Measurements from ENCODE around the gene PAX7. TPM values are rescaled to one million over a fixed set of nuclear protein-coding genes. Genes with fewer than 3 reads are reported as not detected.

Gene PAX7
- total and polyA plus RNA-seq, 8 donors = not detected

GRCh38 chr1:18773753-18774152 is 143.1 kb downstream of the PAX7 start:
- TF ChIP-seq POLR2AphosphoS5 (IDR thresholded peaks at IDR 0.05) (no peak), POLR2A (IDR thresholded peaks at IDR 0.05) (no peak), EP300 (IDR thresholded peaks at IDR 0.05) (no peak), CTCF (IDR thresholded peaks at IDR 0.05) (no peak)
- Histone ChIP-seq H3K4me1 (no peaks in the 10 kb centered on the region), H3K9me3 (peaks cover 0 to 4% (median 0%) of the 10 kb centered on the region in 4 donors), H3K27me3 (peaks cover 6 to 96% (median 30%) of the 10 kb centered on the region in 3 donors), H3K4me3 (no peak overlapping the region), H3K36me3 (no peaks in the 10 kb centered on the region), H3K27ac (no peak overlapping the region)
- WGBS, 5 donors = 77 to 87% (median 81%) methylated on average over 9 of the region's 9 CpGs
- intact Hi-C loops (cut with DNase I; ENCODE audit: low total_unique reads) = no loop called here
- no peak for DNase-seq

- H3K27ac ChIP-seq = no peak overlapping the region
- no peaks in the 10 kb centered on the region for H3K9me3 ChIP-seq
- TF ChIP-seq POLR2A (IDR thresholded peaks at IDR 0.05) (no peak), CTCF (IDR thresholded peaks at IDR 0.05) (no peak), EP300 (IDR thresholded peaks at IDR 0.05) (no peak), POLR2AphosphoS5 (IDR thresholded peaks at IDR 0.05) (no peak)
- no peak overlapping the region for H3K4me3 ChIP-seq
- H3K27me3 ChIP-seq = peaks cover 6 to 81% (median 29%) of the 10 kb centered on the region in 3 donors
- WGBS, 5 donors = 80 to 100% (median 88%) methylated on average over 1 of the region's 1 CpG
- no peak for DNase-seq
- H3K4me1 ChIP-seq = no peaks in the 10 kb centered on the region
- intact Hi-C loops (cut with DNase I; ENCODE audit: low total_unique reads) = no loop called here
- no peaks in the 10 kb centered on the region for H3K36me3 ChIP-seq
Observed at GRCh38 chr1:18775341-18775740, 144.7 kb downstream of the PAX7 start.

- Histone ChIP-seq H3K4me1 (no peaks in the 10 kb centered on the region), H3K27me3 (peaks cover 6 to 68% (median 25%) of the 10 kb centered on the region in 3 donors), H3K27ac (no peak overlapping the region), H3K36me3 (no peaks in the 10 kb centered on the region), H3K9me3 (no peaks in the 10 kb centered on the region), H3K4me3 (no peak overlapping the region)
- no peak for TF ChIP-seq EP300 (IDR thresholded peaks at IDR 0.05)
- TF ChIP-seq POLR2AphosphoS5 (IDR thresholded peaks at IDR 0.05) = no peak
- TF ChIP-seq POLR2A (IDR thresholded peaks at IDR 0.05) = no peak
- intact Hi-C loops (cut with DNase I; ENCODE audit: low total_unique reads) = no loop called here
- no peak for DNase-seq
- 36 to 44% (median 37%) methylated on average over 3 of the region's 3 CpGs for WGBS, 5 donors
Observed at GRCh38 chr1:18776777-18777176, 146.1 kb downstream of the PAX7 start.

- Histone ChIP-seq H3K36me3 (no peaks in the 10 kb centered on the region), H3K4me1 (no peaks in the 10 kb centered on the region), H3K27ac (no peak overlapping the region), H3K27me3 (peaks cover 6 to 63% (median 25%) of the 10 kb centered on the region in 3 donors), H3K4me3 (no peak overlapping the region), H3K9me3 (no peaks in the 10 kb centered on the region)
- WGBS, 5 donors = 28 to 61% (median 34%) methylated on average over 4 to 6 of the region's 6 CpGs
- DNase-seq = no peak
- intact Hi-C loops (cut with DNase I; ENCODE audit: low total_unique reads) = no loop called here
- TF ChIP-seq POLR2A (IDR thresholded peaks at IDR 0.05) = no peak
Observed at GRCh38 chr1:18778437-18778836, 147.8 kb downstream of the PAX7 start.

GRCh38 chr1:18781031-18781430 is 150.4 kb downstream of the PAX7 start:
- H3K27ac ChIP-seq = no peak overlapping the region
- H3K27me3 ChIP-seq = peaks cover 0 to 51% (median 29%) of the 10 kb centered on the region in 3 donors
- no peaks in the 10 kb centered on the region for H3K9me3 ChIP-seq
- no peak overlapping the region for H3K4me3 ChIP-seq
- intact Hi-C loops (cut with DNase I; ENCODE audit: low total_unique reads) = no loop called here
- no peaks in the 10 kb centered on the region for H3K36me3 ChIP-seq
- no peaks in the 10 kb centered on the region for H3K4me1 ChIP-seq
- no peak for TF ChIP-seq EP300 (IDR thresholded peaks at IDR 0.05)
- TF ChIP-seq POLR2AphosphoS5 (IDR thresholded peaks at IDR 0.05) = no peak
- TF ChIP-seq CTCF (IDR thresholded peaks at IDR 0.05) = no peak
- no peak for TF ChIP-seq POLR2A (IDR thresholded peaks at IDR 0.05)
- no peak for DNase-seq
